WERI-Rb-1 (cell line): Measurements from ENCODE around the gene DUSP9.

Experiments used
- DNase-seq: peaks from one replicate; pipeline ENCODE4 v3.0.0-alpha.2; 2020
- H3K27ac ChIP-seq: fragments of 250-450 bp; sonication (Bioruptor Pico); 2 replicates; pipeline ENCODE4 v1.5.1; 2020; ENCODE audit warnings: mild to moderate bottlenecking, moderate library complexity
- H3K27me3 ChIP-seq: fragments of 250-450 bp; sonication (Bioruptor Pico); 2 replicates; pipeline ENCODE4 v1.5.1; 2021; ENCODE audit warnings: mild to moderate bottlenecking, low read depth, moderate library complexity; ENCODE audit not compliant: insufficient read depth, severe bottlenecking
- H3K36me3 ChIP-seq: fragments of 250-450 bp; sonication (Bioruptor Pico); 2 replicates; pipeline ENCODE4 v1.5.1; 2020; ENCODE audit warnings: mild to moderate bottlenecking, moderate library complexity
- H3K4me3 ChIP-seq: 2 replicates; pipeline ENCODE4 v1.5.1; 2011; ENCODE audit warnings: low read depth, mild to moderate bottlenecking, control low read depth, low read length
- H3K9me3 ChIP-seq: fragments of 250-450 bp; sonication (Bioruptor Pico); 2 replicates; pipeline ENCODE4 v1.5.1; 2021; ENCODE audit warnings: mild to moderate bottlenecking, moderate library complexity; ENCODE audit not compliant: severe bottlenecking
- CTCF ChIP-seq: IDR thresholded peaks from 2 replicates; pipeline ENCODE4 v1.5.1; 2011; ENCODE audit warnings: low read depth, mild to moderate bottlenecking, control low read depth, inconsistent platforms, low read length

DUSP9 gene

GRCh38 chrX:153653556-153653955 is 6.6 kb downstream of the DUSP9 start:
- DNase-seq, result no peak
- H3K9me3 ChIP-seq, result peaks cover 12% of the 10 kb centered on the region
- peaks cover 7% of the 10 kb centered on the region for H3K27me3 ChIP-seq
- no peak overlapping the region for H3K4me3 ChIP-seq
- TF ChIP-seq CTCF, result no peak
- H3K27ac ChIP-seq, result no peak overlapping the region
- H3K36me3 ChIP-seq, result no peaks in the 10 kb centered on the region

DNA sequence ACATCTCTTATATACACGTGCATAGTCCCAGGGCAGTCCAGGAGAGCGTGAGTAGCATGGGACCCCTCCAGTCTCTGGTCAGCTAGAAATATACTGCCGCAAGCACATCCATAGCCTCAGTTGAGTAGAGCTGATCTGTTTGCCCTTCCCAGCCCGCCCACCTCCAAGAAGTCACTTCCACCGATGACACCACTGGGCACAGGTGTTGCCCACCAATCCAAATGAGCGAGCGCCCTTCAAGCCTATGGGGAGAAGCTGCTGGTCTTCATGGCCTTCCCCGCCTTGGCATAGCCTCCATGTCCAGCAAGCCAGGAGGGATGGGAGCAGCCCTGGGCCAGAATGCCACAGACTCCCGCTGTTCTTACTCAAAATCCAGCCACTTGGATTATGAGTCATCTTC is 10.2 kb downstream of the DUSP9 start:
- Histone ChIP-seq H3K9me3 (peaks cover 22% of the 10 kb centered on the region), H3K27ac (no peak overlapping the region), H3K27me3 (peaks cover 11% of the 10 kb centered on the region), H3K4me3 (no peak overlapping the region), H3K36me3 (no peaks in the 10 kb centered on the region; the same call in 1 of the 2 replicates)
- no peak for DNase-seq
- TF ChIP-seq CTCF, result no peak

GRCh38 chrX:153659268-153659667 is 12.3 kb downstream of the DUSP9 start:
- Histone ChIP-seq H3K36me3 (no peaks in the 10 kb centered on the region; the same call in 1 of the 2 replicates), H3K27me3 (peaks cover 7% of the 10 kb centered on the region), H3K4me3 (no peak overlapping the region), H3K9me3 (peaks cover 10% of the 10 kb centered on the region), H3K27ac (no peak overlapping the region)
- no peak for DNase-seq
- no peak for TF ChIP-seq CTCF

GRCh38 chrX:153662266-153662665 is 15.3 kb downstream of the DUSP9 start:
- Histone ChIP-seq H3K27me3 (peaks cover 7% of the 10 kb centered on the region), H3K36me3 (no peaks in the 10 kb centered on the region; the same call in 1 of the 2 replicates), H3K4me3 (no peak overlapping the region), H3K9me3 (peaks cover 10% of the 10 kb centered on the region), H3K27ac (no peak overlapping the region)
- no peak for DNase-seq
- TF ChIP-seq CTCF, result 0 out of 2 replicates have a peak, but pooled peaks have one; percentile 25

DNA sequence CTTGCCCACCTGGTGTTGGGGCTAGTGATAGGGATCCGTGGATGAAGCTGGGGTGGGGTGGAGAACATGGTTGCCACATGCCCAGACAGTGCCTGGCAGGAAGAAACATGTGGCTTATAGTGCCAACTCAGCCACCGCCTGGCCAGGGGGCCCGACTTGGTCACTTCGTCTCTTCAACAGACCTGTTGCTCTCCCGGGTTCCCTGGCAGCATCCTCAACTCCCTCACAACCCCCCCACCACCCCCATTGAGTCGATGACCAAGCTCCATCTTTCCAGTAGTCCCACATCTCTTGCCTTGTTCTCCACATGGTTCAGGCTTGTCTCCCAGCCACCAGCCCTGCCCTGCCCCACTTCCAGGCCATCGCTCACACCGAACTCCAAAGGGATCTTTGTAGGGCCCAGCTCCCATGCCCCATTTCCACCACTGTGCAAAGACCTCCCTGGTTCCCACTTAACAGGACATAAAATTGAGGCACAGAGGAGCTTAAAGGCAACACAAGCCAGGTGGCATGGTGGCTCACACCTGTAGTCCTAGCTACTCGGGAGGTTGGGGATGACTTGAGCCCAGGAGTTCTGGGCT is 18.8 kb downstream of the DUSP9 start:
- H3K27me3 ChIP-seq, result peaks cover 7% of the 10 kb centered on the region
- H3K36me3 ChIP-seq, result peaks cover 7% of the 10 kb centered on the region
- no peak for DNase-seq
- no peak overlapping the region for H3K4me3 ChIP-seq
- no peaks in the 10 kb centered on the region for H3K9me3 ChIP-seq
- TF ChIP-seq CTCF, result no peak
- no peak overlapping the region for H3K27ac ChIP-seq

- no peak for TF ChIP-seq CTCF
- no peak for DNase-seq
- Histone ChIP-seq H3K9me3 (no peaks in the 10 kb centered on the region), H3K27ac (0 out of 2 replicates have a peak overlapping the region, but pooled peaks have one; percentile 34), H3K4me3 (peak overlapping the region; percentile 32), H3K36me3 (peaks cover 12% of the 10 kb centered on the region), H3K27me3 (peaks cover 17% of the 10 kb centered on the region)
Measured at GRCh38 chrX:153667281-153667955, 20.4 kb downstream of the DUSP9 start.
